Tibial artery (tissue), 4 donors: ENCODE measurements around the gene STYXL2.

Source experiments
- DNase-seq, 2 donors: peaks; one replicate each; pipeline ENCODE4 v3.0.0-alpha.2; 2019
- H3K27ac ChIP-seq, 2 donors: fragments of 200-600 bp; sonication (generic) in 1 of 2; 1 replicate in 1 of 2; 2 replicates in 1 of 2; pipeline ENCODE4 v1.5.1; 2018 to 2019; ENCODE audit warnings: mild to moderate bottlenecking in 1 of 2
- H3K27me3 ChIP-seq, 2 donors: fragments of 200-600 bp; sonication (generic) in 1 of 2; one replicate each; pipeline versions ENCODE4 v1.5.1 to v1.6.0; 2016 to 2019
- H3K36me3 ChIP-seq, 3 donors: fragments of 200-600 bp; sonication (generic) in 2 of 3; one replicate each; pipeline ENCODE4 v1.5.1; 2016 to 2019; ENCODE audit warnings: mild to moderate bottlenecking in 2 of 3
- H3K4me1 ChIP-seq, 4 donors: fragments of 200-600 bp; sonication (generic) in 2 of 4; 1 replicate in 3 of 4; 2 replicates in 1 of 4; pipeline ENCODE4 v1.5.1; 2016 to 2019
- H3K4me3 ChIP-seq, 2 donors: fragments of 200-600 bp; sonication (generic) in 1 of 2; 1 replicate in 1 of 2; 2 replicates in 1 of 2; pipeline ENCODE4 v1.5.1; 2018 to 2019; ENCODE audit warnings: mild to moderate bottlenecking in 2 of 2
- H3K9me3 ChIP-seq, 3 donors: fragments of 200-600 bp; sonication (generic) in 1 of 3; one replicate each; pipeline ENCODE4 v1.5.1; 2016 to 2019
- intact Hi-C: fragments of 100-400 bp; cut with DNase I; formaldehyde crosslinking; loops from one replicate; pipeline ENCODE4 v1.15.0; 2023; ENCODE audit warnings: low total_unique reads
- TF ChIP-seq, protein P1 (sequence below), 2 experiments: fragments of 200-600 bp in 1 of 2; fragments of 450-650 bp in 1 of 2; IDR thresholded peaks; one replicate each; pipeline ENCODE4 v1.5.1; 2017 to 2019; ENCODE audit warnings: antibody characterized with exemption in 2 of 2, mild to moderate bottlenecking in 1 of 2, moderate library complexity in 1 of 2

STYXL2 gene

GRCh38 chr1:167121375-167122120 lies 27.7 kb downstream of the STYXL2 start:
- Histone ChIP-seq H3K36me3 (peaks cover 0 to 8% (median 0%) of the 10 kb centered on the region in 3 donors), H3K27me3 (no peaks in the 10 kb centered on the region), H3K27ac (no peak overlapping the region), H3K9me3 (no peaks in the 10 kb centered on the region), H3K4me3 (peak overlapping the region; percentile 19 to 21), H3K4me1 (peaks cover 0 to 8% (median 0%) of the 10 kb centered on the region in 4 donors)
- TF ChIP-seq, protein P1, sequence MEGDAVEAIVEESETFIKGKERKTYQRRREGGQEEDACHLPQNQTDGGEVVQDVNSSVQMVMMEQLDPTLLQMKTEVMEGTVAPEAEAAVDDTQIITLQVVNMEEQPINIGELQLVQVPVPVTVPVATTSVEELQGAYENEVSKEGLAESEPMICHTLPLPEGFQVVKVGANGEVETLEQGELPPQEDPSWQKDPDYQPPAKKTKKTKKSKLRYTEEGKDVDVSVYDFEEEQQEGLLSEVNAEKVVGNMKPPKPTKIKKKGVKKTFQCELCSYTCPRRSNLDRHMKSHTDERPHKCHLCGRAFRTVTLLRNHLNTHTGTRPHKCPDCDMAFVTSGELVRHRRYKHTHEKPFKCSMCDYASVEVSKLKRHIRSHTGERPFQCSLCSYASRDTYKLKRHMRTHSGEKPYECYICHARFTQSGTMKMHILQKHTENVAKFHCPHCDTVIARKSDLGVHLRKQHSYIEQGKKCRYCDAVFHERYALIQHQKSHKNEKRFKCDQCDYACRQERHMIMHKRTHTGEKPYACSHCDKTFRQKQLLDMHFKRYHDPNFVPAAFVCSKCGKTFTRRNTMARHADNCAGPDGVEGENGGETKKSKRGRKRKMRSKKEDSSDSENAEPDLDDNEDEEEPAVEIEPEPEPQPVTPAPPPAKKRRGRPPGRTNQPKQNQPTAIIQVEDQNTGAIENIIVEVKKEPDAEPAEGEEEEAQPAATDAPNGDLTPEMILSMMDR (IDR thresholded peaks at IDR 0.05) = no peak
- intact Hi-C loops = no loop called here
- no peak for DNase-seq

DNA sequence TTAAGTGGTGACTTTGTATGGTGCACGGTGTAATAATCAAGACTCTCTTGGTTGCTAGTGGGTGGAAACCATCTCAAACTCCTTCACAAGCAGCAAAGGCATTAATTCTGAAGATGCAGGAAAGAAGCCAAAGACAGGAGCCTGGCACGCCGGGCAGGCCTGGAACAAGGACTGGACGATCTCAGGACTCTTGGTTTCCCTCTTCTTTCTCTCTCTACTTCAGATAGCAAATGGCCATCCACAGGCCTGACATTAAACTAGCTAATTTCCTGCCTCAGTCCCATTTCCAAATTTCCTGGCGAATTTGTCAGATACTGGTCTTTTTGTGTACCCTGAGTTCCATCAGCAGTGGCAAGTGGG lies 28.2 kb downstream of the STYXL2 start:
- Histone ChIP-seq H3K9me3 (no peaks in the 10 kb centered on the region), H3K4me1 (peaks cover 0 to 8% (median 0%) of the 10 kb centered on the region in 4 donors), H3K27ac (no peak overlapping the region), H3K27me3 (no peaks in the 10 kb centered on the region), H3K4me3 (no peak overlapping the region), H3K36me3 (peaks cover 0 to 8% (median 0%) of the 10 kb centered on the region in 3 donors)
- TF ChIP-seq, protein P1 (IDR thresholded peaks at IDR 0.05) = no peak
- DNase-seq = no peak
- intact Hi-C loops = no loop called here

DNA sequence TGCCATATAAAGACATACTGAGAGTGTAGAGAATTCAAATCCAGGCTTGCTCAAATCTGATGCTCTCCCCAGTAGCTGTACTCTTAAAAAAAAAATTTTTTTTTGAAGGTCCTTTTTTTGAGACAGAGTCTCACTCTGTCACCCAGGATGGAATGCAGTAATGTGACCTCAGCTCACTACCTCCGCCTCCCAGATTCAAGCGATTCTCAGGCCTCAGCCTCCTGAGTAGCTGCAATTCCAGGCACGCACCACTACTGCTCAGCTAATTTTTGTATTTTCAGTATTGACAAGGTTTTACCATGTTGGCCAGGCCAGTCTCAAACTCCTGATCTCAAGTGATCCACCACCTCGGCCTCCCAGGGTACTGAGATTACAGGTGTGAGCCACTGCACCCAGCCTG lies 28.7 kb downstream of the STYXL2 start:
- no peaks in the 10 kb centered on the region for H3K9me3 ChIP-seq
- H3K4me3 ChIP-seq = no peak overlapping the region
- no peak overlapping the region for H3K27ac ChIP-seq
- no peak for DNase-seq
- intact Hi-C loops = no loop called here
- TF ChIP-seq, protein P1 (IDR thresholded peaks at IDR 0.05) = no peak
- H3K36me3 ChIP-seq = peaks cover 0 to 8% (median 0%) of the 10 kb centered on the region in 3 donors
- H3K27me3 ChIP-seq = no peaks in the 10 kb centered on the region
- H3K4me1 ChIP-seq = peaks cover 0 to 8% (median 0%) of the 10 kb centered on the region in 4 donors

GRCh38 chr1:167126317-167126716 lies 32.4 kb downstream of the STYXL2 start:
- intact Hi-C loops = no loop called here
- TF ChIP-seq, protein P1 (IDR thresholded peaks at IDR 0.05) = no peak
- peaks cover 0 to 8% (median 0%) of the 10 kb centered on the region in 3 donors for H3K36me3 ChIP-seq
- no peaks in the 10 kb centered on the region for H3K27me3 ChIP-seq
- DNase-seq = no peak
- peaks cover 0 to 4% (median 0%) of the 10 kb centered on the region in 4 donors for H3K4me1 ChIP-seq
- H3K4me3 ChIP-seq = no peak overlapping the region
- no peaks in the 10 kb centered on the region for H3K9me3 ChIP-seq
- H3K27ac ChIP-seq = no peak overlapping the region

GRCh38 chr1:167126811-167127210 lies 32.9 kb downstream of the STYXL2 start:
- Histone ChIP-seq H3K36me3 (peaks cover 0 to 8% (median 0%) of the 10 kb centered on the region in 3 donors), H3K4me3 (no peak overlapping the region), H3K27ac (no peak overlapping the region), H3K9me3 (no peaks in the 10 kb centered on the region), H3K27me3 (no peaks in the 10 kb centered on the region), H3K4me1 (no peaks in the 10 kb centered on the region)
- TF ChIP-seq, protein P1 (IDR thresholded peaks at IDR 0.05) = no peak
- DNase-seq = no peak
- intact Hi-C loops = no loop called here
